HCT116 (cell line): ENCODE measurements around the gene GPAT3.

Experiments used
- EZH2 ChIP-seq: fragments of 200-600 bp; sonication (generic); IDR thresholded peaks from 2 replicates; pipeline ENCODE4 v1.6.1; 2017; ENCODE audit warnings: antibody characterized with exemption, mixed run types
- EZH2phosphoT487 ChIP-seq: fragments of 200-600 bp; IDR thresholded peaks from 2 replicates; pipeline ENCODE4 v1.6.1; 2018; ENCODE audit warnings: antibody characterized with exemption, borderline replicate concordance
- JUND ChIP-seq: IDR thresholded peaks from 2 replicates; pipeline ENCODE4 v1.6.1; 2012
- POLR2A ChIP-seq: IDR thresholded peaks from 2 replicates; pipeline ENCODE4 v1.7.0; 2011; ENCODE audit warnings: borderline replicate concordance; ENCODE audit not compliant: insufficient read depth, insufficient read length; ENCODE audit errors: extremely low read depth
- SP1 ChIP-seq: IDR thresholded peaks from 2 replicates; pipeline ENCODE4 v1.6.1; 2012; ENCODE audit warnings: low read depth
- YY1 ChIP-seq: IDR thresholded peaks from 2 replicates; pipeline ENCODE4 v1.6.1; 2011; ENCODE audit warnings: low read length, low read depth, moderate library complexity, mild to moderate bottlenecking; ENCODE audit not compliant: insufficient replicate concordance; ENCODE audit errors: extremely low read depth
- TF ChIP-seq, protein P1 (sequence below), 3 experiments: fragments of 200-600 bp in 1 of 3; sonication (generic) in 1 of 3; IDR thresholded peaks in 2 of 3; conservative IDR thresholded peaks in 1 of 3; 2 replicates each; pipeline ENCODE4 v1.5.1; 2012 to 2017; ENCODE audit warnings: low read depth in 2 of 3, low read length in 2 of 3, antibody characterized with exemption in 1 of 3, borderline replicate concordance in 1 of 3, control low read depth in 1 of 3, mild to moderate bottlenecking in 1 of 3, mixed read lengths in 1 of 3, mixed run types in 1 of 3, moderate library complexity in 1 of 3; ENCODE audit not compliant: insufficient read depth in 1 of 3
- TF ChIP-seq, protein P2 (sequence below): IDR thresholded peaks from 2 replicates; pipeline ENCODE4 v1.6.1; 2012

DNA sequence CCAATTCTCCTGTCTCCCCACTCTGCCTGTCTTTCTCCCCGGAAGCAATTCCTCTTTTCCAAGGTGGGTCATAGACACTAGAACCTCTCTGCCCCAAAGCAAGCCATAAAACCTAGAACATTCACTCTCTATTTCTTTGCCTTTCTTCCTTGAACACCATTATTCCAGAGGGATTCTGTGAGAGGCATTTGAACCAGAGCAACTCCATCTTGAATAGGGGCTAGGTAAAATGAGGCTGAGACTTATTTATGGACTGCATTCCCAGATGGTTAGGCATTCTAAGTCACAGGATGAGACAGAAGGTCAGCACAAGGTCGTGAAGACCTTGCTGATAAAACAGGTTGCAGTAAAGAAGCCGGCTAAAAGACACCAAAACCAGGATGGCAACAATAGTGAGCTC, 13.7 kb upstream of the GPAT3 start:
- TF ChIP-seq, protein P1, sequence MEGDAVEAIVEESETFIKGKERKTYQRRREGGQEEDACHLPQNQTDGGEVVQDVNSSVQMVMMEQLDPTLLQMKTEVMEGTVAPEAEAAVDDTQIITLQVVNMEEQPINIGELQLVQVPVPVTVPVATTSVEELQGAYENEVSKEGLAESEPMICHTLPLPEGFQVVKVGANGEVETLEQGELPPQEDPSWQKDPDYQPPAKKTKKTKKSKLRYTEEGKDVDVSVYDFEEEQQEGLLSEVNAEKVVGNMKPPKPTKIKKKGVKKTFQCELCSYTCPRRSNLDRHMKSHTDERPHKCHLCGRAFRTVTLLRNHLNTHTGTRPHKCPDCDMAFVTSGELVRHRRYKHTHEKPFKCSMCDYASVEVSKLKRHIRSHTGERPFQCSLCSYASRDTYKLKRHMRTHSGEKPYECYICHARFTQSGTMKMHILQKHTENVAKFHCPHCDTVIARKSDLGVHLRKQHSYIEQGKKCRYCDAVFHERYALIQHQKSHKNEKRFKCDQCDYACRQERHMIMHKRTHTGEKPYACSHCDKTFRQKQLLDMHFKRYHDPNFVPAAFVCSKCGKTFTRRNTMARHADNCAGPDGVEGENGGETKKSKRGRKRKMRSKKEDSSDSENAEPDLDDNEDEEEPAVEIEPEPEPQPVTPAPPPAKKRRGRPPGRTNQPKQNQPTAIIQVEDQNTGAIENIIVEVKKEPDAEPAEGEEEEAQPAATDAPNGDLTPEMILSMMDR (IDR thresholded peaks at IDR 0.05 in 2 of 3, conservative IDR thresholded peaks at IDR 0.05 in 1 of 3; ENCODE audit: borderline replicate concordance in 1 of 3, insufficient read depth in 1 of 3, low read depth in 2 of 3, low read length in 2 of 3), result no peak
- TF ChIP-seq EZH2 (no peak), POLR2A (no peak), YY1 (no peak), JUND (no peak), EZH2phosphoT487 (no peak), SP1 (no peak)
- TF ChIP-seq, protein P2, sequence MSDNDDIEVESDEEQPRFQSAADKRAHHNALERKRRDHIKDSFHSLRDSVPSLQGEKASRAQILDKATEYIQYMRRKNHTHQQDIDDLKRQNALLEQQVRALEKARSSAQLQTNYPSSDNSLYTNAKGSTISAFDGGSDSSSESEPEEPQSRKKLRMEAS, result no peak
